ENCODE results near the gene PIP5K1C.

The PIP5K1C gene

GRCh38 chr19:3660493-3661219 is 39.6 kb downstream of the PIP5K1C start:
- TF ChIP-seq CTCF (IDR thresholded peaks at IDR 0.05; ENCODE audit: low read depth, low read length), result no peak
- in situ Hi-C loops (cut with HindIII; ENCODE audit: low sequenced_read_pairs), result no loop called here
- H3K4me3 ChIP-seq (ENCODE audit: low read depth, low read length), result no peak overlapping the region
- no peak for DNase-seq (ENCODE audit: low read depth, low spot score)

GRCh38 chr19:3659746-3660112 is 40.5 kb downstream of the PIP5K1C start:
- DNase-seq (ENCODE audit: low read depth, low spot score), result no peak
- H3K4me3 ChIP-seq (ENCODE audit: low read depth, low read length), result no peak overlapping the region
- no peak for TF ChIP-seq CTCF (IDR thresholded peaks at IDR 0.05; ENCODE audit: low read depth, low read length)
- in situ Hi-C loops (cut with HindIII; ENCODE audit: low sequenced_read_pairs), result no loop called here

GRCh38 chr19:3658870-3659745 is 41.2 kb downstream of the PIP5K1C start:
- H3K4me3 ChIP-seq (ENCODE audit: low read depth, low read length), result no peak overlapping the region
- in situ Hi-C loops (cut with HindIII; ENCODE audit: low sequenced_read_pairs), result no loop called here
- no peak for TF ChIP-seq CTCF (IDR thresholded peaks at IDR 0.05; ENCODE audit: low read depth, low read length)
- no peak for DNase-seq (ENCODE audit: low read depth, low spot score)

GRCh38 chr19:3658004-3658869 is 42.0 kb downstream of the PIP5K1C start:
- DNase-seq (ENCODE audit: low read depth, low spot score), result no peak
- in situ Hi-C loops (cut with HindIII; ENCODE audit: low sequenced_read_pairs), result no loop called here
- H3K4me3 ChIP-seq (ENCODE audit: low read depth, low read length), result no peak overlapping the region
- TF ChIP-seq CTCF (IDR thresholded peaks at IDR 0.05; ENCODE audit: low read depth, low read length), result no peak

GRCh38 chr19:3657395-3657769 is 42.9 kb downstream of the PIP5K1C start:
- no peak for DNase-seq (ENCODE audit: low read depth, low spot score)
- TF ChIP-seq CTCF (IDR thresholded peaks at IDR 0.05; ENCODE audit: low read depth, low read length), result no peak
- in situ Hi-C loops (cut with HindIII; ENCODE audit: low sequenced_read_pairs), result no loop called here
- no peak overlapping the region for H3K4me3 ChIP-seq (ENCODE audit: low read depth, low read length)

- in situ Hi-C loops (cut with HindIII; ENCODE audit: low sequenced_read_pairs), result no loop called here
- TF ChIP-seq CTCF (IDR thresholded peaks at IDR 0.05; ENCODE audit: low read depth, low read length), result no peak
- H3K4me3 ChIP-seq (ENCODE audit: low read depth, low read length), result no peak overlapping the region
- no peak for DNase-seq (ENCODE audit: low read depth, low spot score)
Observed at GRCh38 chr19:3656747-3657394, 43.4 kb downstream of the PIP5K1C start.
